ENCODE measurements around the gene KAT7.

KAT7 gene

GRCh38 chr17:49760932-49761558, 27.4 kb upstream of the KAT7 start:
- DNase-seq, result no peak

- no peak for DNase-seq
These were observed 26.1 kb upstream of the KAT7 start for GRCh38 chr17:49762151-49762941.

GRCh38 chr17:49763735-49764558, 24.5 kb upstream of the KAT7 start, which contains the start of gene FAM117A:
Gene FAM117A, minus strand, starts transcription at chr17:49764131. Its CDS starts 44 bp downstream, at chr17:49764087.
- DNase-seq, result peak; percentile 95

GRCh38 chr17:49764559-49765180, 23.8 kb upstream of the KAT7 start:
- DNase-seq, result no peak

GRCh38 chr17:49766918-49767530, 21.5 kb upstream of the KAT7 start:
- no peak for DNase-seq

- no peak for DNase-seq
These were observed 12.8 kb upstream of the KAT7 start for GRCh38 chr17:49775546-49776260.

- DNase-seq, result no peak
These were observed 11.8 kb upstream of the KAT7 start for GRCh38 chr17:49776551-49777300.

- DNase-seq, result no peak
These were observed 10.9 kb upstream of the KAT7 start for GRCh38 chr17:49777563-49777962.

GRCh38 chr17:49779156-49779738, 9.2 kb upstream of the KAT7 start:
- DNase-seq, result no peak

GRCh38 chr17:49779739-49780231, 8.7 kb upstream of the KAT7 start:
- no peak for DNase-seq

- DNase-seq, result no peak
These were observed 5.3 kb upstream of the KAT7 start for GRCh38 chr17:49783071-49783715.

- no peak for DNase-seq
These were observed 4.7 kb upstream of the KAT7 start for GRCh38 chr17:49783791-49784190.

GRCh38 chr17:49784636-49785035, 3.8 kb upstream of the KAT7 start:
- DNase-seq, result no peak

- DNase-seq, result no peak
These were observed 500 bp upstream of the KAT7 start for GRCh38 chr17:49787884-49788477.

GRCh38 chr17:49789243-49789578, 730 bp downstream of the KAT7 start:
- DNase-seq, result no peak

GRCh38 chr17:49793309-49793708, 4.8 kb downstream of the KAT7 start:
- no peak for DNase-seq

GRCh38 chr17:49795372-49795771, 6.9 kb downstream of the KAT7 start:
- DNase-seq, result no peak

- no peak for DNase-seq
These were observed 9.7 kb downstream of the KAT7 start for GRCh38 chr17:49798182-49798581.

- DNase-seq, result no peak
These were observed 10.3 kb downstream of the KAT7 start for GRCh38 chr17:49798738-49799137.

- DNase-seq, result no peak
These were observed 20.6 kb downstream of the KAT7 start for GRCh38 chr17:49809056-49809455.
